Progenitor cell of endocrine pancreas (in vitro differentiated cells): ENCODE measurements around the gene DCLK3. TPM values are rescaled to one million over a fixed set of nuclear protein-coding genes. Genes with fewer than 3 reads are reported as not detected.
A peak's percentile ranks its signal among the peaks of the same experiment; 100 is the strongest.

Experiments
- DNase-seq: peaks from one replicate; pipeline ENCODE4 v3.0.0; 2021; ENCODE audit warnings: low spot score; ENCODE audit not compliant: unreplicated experiment
- H3K27ac Mint-ChIP-seq: 2 replicates; pipeline ENCODE4 v1.8.0; 2021; ENCODE audit warnings: mild to moderate bottlenecking, moderate library complexity, mixed read lengths
- H3K27me3 Mint-ChIP-seq: 2 replicates; pipeline ENCODE4 v1.8.0; 2021; ENCODE audit warnings: mixed read lengths
- H3K36me3 Mint-ChIP-seq: 2 replicates; pipeline ENCODE4 v1.8.0; 2022; ENCODE audit warnings: mixed read lengths; ENCODE audit not compliant: insufficient read depth
- H3K4me1 Mint-ChIP-seq: 2 replicates; pipeline ENCODE4 v1.8.0; 2021; ENCODE audit warnings: low read depth, mixed read lengths
- H3K4me3 Mint-ChIP-seq: 2 replicates; pipeline ENCODE4 v1.8.0; 2021; ENCODE audit warnings: low read depth, mild to moderate bottlenecking, moderate library complexity, mixed read lengths
- H3K9me3 Mint-ChIP-seq: 2 replicates; pipeline ENCODE4 v1.8.0; 2021; ENCODE audit warnings: low read depth, mixed read lengths
- CTCF ChIP-seq: fragments of 200-600 bp; sonication (generic); IDR thresholded peaks from one replicate; pipeline ENCODE4 v1.5.0; 2021; ENCODE audit warnings: antibody characterized with exemption, mild to moderate bottlenecking; ENCODE audit not compliant: unreplicated experiment
- total RNA-seq: library from RNA; stranded (reverse); gene quantifications from 2 replicates; pipeline ENCODE4 v1.2.1, GENCODE V29; 2021

Gene DCLK3
- total RNA-seq, 1 donor from 2014 or later: 0.12 TPM

- Mint-ChIP-seq H3K4me3 (no peak overlapping the region), H3K27me3 (peaks cover 7% of the 10 kb centered on the region), H3K4me1 (no peaks in the 10 kb centered on the region), H3K9me3 (no peaks in the 10 kb centered on the region), H3K36me3 (no peaks in the 10 kb centered on the region), H3K27ac (no peak overlapping the region)
- no peak for TF ChIP-seq CTCF
- DNase-seq: no peak
These were observed 13.6 kb downstream of the DCLK3 start for GRCh38 chr3:36750737-36751136.

DNA sequence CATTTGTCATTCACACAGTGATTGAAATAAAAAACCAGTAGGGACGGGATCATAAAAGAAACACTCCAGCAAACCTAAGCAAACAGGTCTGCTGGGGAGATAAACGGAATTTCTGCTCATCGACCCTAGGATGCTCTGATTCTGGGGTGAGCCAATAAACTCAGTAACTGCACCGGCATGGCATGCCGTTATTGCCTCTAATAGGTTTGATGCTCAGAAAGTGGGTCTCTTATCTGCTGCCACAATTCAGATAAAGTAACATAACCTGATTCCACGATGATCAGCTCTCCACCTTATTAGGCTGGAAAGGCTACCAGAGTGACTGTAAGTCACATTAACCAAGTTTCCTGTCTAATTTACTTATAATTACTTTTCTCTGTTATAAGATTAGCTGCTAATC lies 19.6 kb downstream of the DCLK3 start:
- Mint-ChIP-seq H3K9me3 (no peaks in the 10 kb centered on the region), H3K27ac (no peak overlapping the region)

GRCh38 chr3:36743826-36744225 lies 20.5 kb downstream of the DCLK3 start:
- Mint-ChIP-seq H3K9me3 (no peaks in the 10 kb centered on the region), H3K4me1 (peaks cover 8% of the 10 kb centered on the region), H3K27me3 (peaks cover 12% of the 10 kb centered on the region), H3K27ac (no peak overlapping the region), H3K4me3 (no peak overlapping the region), H3K36me3 (no peaks in the 10 kb centered on the region)
- DNase-seq: no peak
- TF ChIP-seq CTCF: no peak

More for the DNA sequence above, 19.6 kb downstream of the DCLK3 start:
- Mint-ChIP-seq H3K36me3 (no peaks in the 10 kb centered on the region), H3K4me3 (no peak overlapping the region), H3K27me3 (peaks cover 16% of the 10 kb centered on the region), H3K4me1 (peaks cover 8% of the 10 kb centered on the region)
- DNase-seq: no peak
- no peak for TF ChIP-seq CTCF

GRCh38 chr3:36741285-36741684 lies 23.1 kb downstream of the DCLK3 start:
- Mint-ChIP-seq H3K9me3 (no peaks in the 10 kb centered on the region), H3K36me3 (no peaks in the 10 kb centered on the region), H3K4me1 (peaks cover 8% of the 10 kb centered on the region), H3K27me3 (peaks cover 12% of the 10 kb centered on the region), H3K27ac (no peak overlapping the region), H3K4me3 (no peak overlapping the region)
- no peak for DNase-seq
- peak; percentile 44 for TF ChIP-seq CTCF

DNA sequence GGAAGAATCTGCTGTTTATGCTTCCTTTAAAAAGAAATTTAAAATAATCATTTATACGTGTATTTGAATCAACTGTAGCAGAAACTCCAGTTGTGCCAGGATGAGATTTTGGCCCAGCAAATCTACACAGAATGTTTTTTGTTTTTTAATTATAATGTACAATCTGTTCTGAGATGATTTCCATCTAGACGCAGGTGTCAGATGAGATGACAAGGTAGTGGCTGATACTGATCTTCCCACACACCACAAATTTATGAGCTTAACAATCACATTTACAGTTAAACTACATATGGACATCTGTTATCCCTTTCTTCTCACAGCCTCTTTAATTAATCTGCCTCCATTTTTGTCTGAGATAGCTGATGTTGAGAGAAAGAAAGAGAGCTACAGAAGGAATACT lies 23.6 kb downstream of the DCLK3 start:
- Mint-ChIP-seq H3K27me3 (peaks cover 12% of the 10 kb centered on the region), H3K27ac (no peak overlapping the region)

More for the DNA sequence above, 23.6 kb downstream of the DCLK3 start:
- H3K9me3 Mint-ChIP-seq: no peaks in the 10 kb centered on the region
- peaks cover 8% of the 10 kb centered on the region for H3K4me1 Mint-ChIP-seq
- DNase-seq: no peak
- no peaks in the 10 kb centered on the region for H3K36me3 Mint-ChIP-seq
- no peak for TF ChIP-seq CTCF
- H3K4me3 Mint-ChIP-seq: no peak overlapping the region
